ENCODE data around the gene IQCM.

Gene IQCM

DNA sequence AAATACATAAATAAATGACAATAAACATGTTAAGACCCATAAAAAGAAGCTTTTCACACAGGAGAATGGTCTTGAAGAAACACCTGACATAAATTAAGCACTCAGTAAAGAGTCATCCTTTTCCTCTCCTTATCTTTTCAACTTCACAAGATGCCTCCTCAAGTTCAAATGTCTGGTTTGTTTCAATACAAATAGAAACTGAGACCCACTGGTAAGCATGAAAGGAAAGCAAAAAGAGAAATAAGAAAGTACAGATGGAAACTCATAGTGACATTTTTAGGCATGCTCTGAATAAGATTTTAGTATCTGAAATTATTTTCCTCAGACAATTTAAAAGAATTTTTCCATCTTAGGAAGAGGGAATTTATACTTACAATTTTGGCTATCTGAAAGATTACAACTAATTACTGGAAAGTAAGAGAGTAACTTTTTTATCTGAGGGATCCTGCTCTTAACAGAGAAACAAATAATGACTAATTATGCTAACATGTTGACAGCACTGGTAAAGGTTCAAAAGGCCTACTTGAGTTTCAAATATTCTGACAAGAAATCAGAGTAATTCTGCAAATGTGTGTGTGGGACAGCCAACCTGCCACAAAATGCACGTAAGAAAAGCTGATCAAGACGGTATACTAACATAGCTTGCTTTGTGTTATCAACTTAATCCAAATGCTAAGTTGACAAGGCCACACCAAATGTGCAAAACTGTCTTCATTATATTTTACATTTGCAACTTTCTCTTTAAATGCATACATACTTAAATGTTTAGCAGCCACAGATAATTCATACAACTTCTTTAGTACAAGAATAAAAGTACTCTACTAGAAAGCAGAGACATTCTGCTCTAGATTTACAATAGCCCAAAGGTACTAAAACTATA is 113.0 kb downstream of the IQCM start:
- H3K27ac ChIP-seq (ENCODE audit: low read depth, low read length) = no peak overlapping the region
- no peak overlapping the region for H3K9ac ChIP-seq (ENCODE audit: low read length in 5 of 5)
- H3K27me3 ChIP-seq (ENCODE audit: control insufficient read depth in 5 of 5, insufficient read depth in 4 of 5, low read length in 5 of 5) = no peaks in the 10 kb centered on the region
- no peaks in the 10 kb centered on the region for H3K36me3 ChIP-seq (ENCODE audit: control insufficient read depth in 5 of 5, insufficient read depth in 5 of 5, low read length in 5 of 5)
- H3K4me3 ChIP-seq (ENCODE audit: low read depth in 1 of 5, low read length in 5 of 5) = no peak overlapping the region
- peaks cover 0 to 4% (median 0%) of the 10 kb centered on the region in 5 donors for H3K9me3 ChIP-seq (ENCODE audit: control insufficient read depth in 5 of 5, low read length in 5 of 5)
- no peaks in the 10 kb centered on the region for H3K4me1 ChIP-seq (ENCODE audit: control insufficient read depth in 5 of 5, insufficient read depth in 5 of 5, low read length in 5 of 5)

DNA sequence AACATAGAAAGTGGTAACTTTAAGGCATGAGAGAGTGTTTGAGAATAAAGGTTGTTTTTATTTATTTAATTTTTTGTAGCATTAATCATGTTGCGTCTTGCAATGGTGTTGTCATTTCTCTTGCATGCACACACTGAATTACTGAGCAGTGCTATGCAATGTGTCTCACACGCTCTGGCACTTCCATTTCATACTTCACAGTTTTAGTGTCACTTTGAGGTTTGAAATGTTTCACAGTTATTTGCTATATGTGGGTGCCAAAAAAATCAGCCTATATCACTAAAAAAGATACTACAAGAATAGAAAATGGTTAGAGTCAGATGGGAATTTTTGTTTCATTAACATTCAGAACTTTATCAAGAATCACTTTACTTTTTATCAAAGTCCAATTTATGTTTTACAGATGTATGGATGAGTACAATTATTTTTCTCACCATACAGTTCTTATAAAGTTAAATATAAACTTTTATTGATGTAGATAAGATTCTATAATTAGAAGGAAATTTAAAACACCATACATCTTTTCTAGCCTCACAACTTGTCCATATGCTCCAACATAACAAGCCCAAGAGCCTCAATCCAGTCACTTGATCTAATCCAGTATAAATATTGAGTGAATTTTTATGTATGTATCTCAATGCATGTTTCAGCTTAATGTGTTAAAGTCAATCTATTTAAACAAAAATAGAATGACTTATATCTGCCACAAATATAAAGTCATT is 114.0 kb downstream of the IQCM start:
- no peaks in the 10 kb centered on the region for H3K36me3 ChIP-seq (ENCODE audit: control insufficient read depth in 5 of 5, insufficient read depth in 5 of 5, low read length in 5 of 5)
- H3K9ac ChIP-seq (ENCODE audit: low read length in 5 of 5) = no peak overlapping the region
- no peak overlapping the region for H3K27ac ChIP-seq (ENCODE audit: low read depth, low read length)
- no peak overlapping the region for H3K4me3 ChIP-seq (ENCODE audit: low read depth in 1 of 5, low read length in 5 of 5)
- H3K9me3 ChIP-seq (ENCODE audit: control insufficient read depth in 5 of 5, low read length in 5 of 5) = peaks cover 0 to 4% (median 0%) of the 10 kb centered on the region in 5 donors
- no peaks in the 10 kb centered on the region for H3K27me3 ChIP-seq (ENCODE audit: control insufficient read depth in 5 of 5, insufficient read depth in 4 of 5, low read length in 5 of 5)
- H3K4me1 ChIP-seq (ENCODE audit: control insufficient read depth in 5 of 5, insufficient read depth in 5 of 5, low read length in 5 of 5) = no peaks in the 10 kb centered on the region

DNA sequence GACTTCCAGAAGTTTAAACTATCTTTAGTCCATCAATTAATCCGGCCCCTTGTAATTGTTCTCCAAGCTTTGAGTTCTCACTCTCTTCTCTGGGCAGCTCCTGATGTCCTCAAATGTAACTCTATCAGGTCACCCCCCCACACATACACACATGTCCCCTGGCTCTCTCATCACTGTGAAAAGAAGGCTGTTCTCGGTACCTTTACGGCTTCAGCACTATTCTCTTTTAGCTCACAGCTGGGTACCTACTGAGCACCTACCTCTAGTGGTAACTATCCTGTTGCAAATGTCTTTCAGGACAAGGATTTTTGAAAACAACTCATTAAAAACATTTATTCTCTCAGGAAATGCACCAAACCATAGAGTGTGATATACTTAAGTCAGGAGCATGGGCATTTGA is 115.4 kb downstream of the IQCM start:
- Histone ChIP-seq H3K9me3 (ENCODE audit: control insufficient read depth in 5 of 5, low read length in 5 of 5) (peaks cover 0 to 4% (median 0%) of the 10 kb centered on the region in 5 donors), H3K4me1 (ENCODE audit: control insufficient read depth in 5 of 5, insufficient read depth in 5 of 5, low read length in 5 of 5) (no peaks in the 10 kb centered on the region), H3K4me3 (ENCODE audit: low read depth in 1 of 5, low read length in 5 of 5) (no peak overlapping the region), H3K9ac (ENCODE audit: low read length in 5 of 5) (no peak overlapping the region), H3K27me3 (ENCODE audit: control insufficient read depth in 5 of 5, insufficient read depth in 4 of 5, low read length in 5 of 5) (no peaks in the 10 kb centered on the region), H3K27ac (ENCODE audit: low read depth, low read length) (no peak overlapping the region), H3K36me3 (ENCODE audit: control insufficient read depth in 5 of 5, insufficient read depth in 5 of 5, low read length in 5 of 5) (no peaks in the 10 kb centered on the region)

DNA sequence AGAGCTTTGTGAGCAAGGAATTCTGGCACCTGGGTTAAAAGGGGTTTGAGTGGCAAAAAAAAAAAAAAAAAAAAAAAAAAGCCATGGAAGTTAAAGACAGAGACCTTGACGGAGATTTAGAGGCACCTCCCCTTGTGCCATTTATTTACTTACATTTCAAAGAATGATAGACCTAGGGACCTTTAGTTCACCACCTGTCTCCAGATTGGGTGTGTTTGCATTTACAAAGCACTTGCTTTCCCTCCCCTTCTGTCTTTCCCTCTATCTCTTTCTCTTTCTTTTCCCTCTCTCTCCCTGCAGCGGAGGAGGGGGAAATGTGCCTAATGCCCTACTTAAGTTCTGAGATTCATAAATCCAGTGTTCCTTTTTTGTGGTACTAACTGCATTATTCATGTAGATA is 116.0 kb downstream of the IQCM start:
- H3K27me3 ChIP-seq (ENCODE audit: control insufficient read depth in 5 of 5, insufficient read depth in 4 of 5, low read length in 5 of 5) = no peaks in the 10 kb centered on the region

DNA sequence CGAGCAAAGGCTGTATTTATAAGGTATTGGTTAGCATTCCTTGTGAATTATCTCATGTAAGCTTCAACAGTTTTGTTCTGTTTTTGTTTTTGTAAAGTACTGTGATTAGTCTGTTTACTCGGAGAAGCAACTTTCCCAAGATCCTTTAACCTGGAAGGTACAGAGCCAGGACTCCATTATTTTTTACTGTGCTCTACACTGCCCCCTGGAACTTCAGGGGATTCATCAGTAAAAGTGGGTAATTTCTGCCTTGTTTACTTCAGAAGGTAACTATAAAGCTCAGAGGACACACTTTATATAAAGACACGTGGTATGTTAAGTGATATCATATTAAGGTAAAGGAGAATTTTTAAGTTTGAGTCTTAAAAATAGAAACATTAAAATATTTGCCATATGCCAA is 124.9 kb downstream of the IQCM start:
- no peak overlapping the region for H3K4me3 ChIP-seq (ENCODE audit: low read depth in 1 of 5, low read length in 5 of 5)

More for the DNA sequence above, 116.0 kb downstream of the IQCM start:
- Histone ChIP-seq H3K4me3 (ENCODE audit: low read depth in 1 of 5, low read length in 5 of 5) (no peak overlapping the region), H3K9ac (ENCODE audit: low read length in 5 of 5) (no peak overlapping the region), H3K27ac (ENCODE audit: low read depth, low read length) (no peak overlapping the region), H3K4me1 (ENCODE audit: control insufficient read depth in 5 of 5, insufficient read depth in 5 of 5, low read length in 5 of 5) (no peaks in the 10 kb centered on the region), H3K9me3 (ENCODE audit: control insufficient read depth in 5 of 5, low read length in 5 of 5) (peaks cover 0 to 3% (median 0%) of the 10 kb centered on the region in 5 donors), H3K36me3 (ENCODE audit: control insufficient read depth in 5 of 5, insufficient read depth in 5 of 5, low read length in 5 of 5) (no peaks in the 10 kb centered on the region)

DNA sequence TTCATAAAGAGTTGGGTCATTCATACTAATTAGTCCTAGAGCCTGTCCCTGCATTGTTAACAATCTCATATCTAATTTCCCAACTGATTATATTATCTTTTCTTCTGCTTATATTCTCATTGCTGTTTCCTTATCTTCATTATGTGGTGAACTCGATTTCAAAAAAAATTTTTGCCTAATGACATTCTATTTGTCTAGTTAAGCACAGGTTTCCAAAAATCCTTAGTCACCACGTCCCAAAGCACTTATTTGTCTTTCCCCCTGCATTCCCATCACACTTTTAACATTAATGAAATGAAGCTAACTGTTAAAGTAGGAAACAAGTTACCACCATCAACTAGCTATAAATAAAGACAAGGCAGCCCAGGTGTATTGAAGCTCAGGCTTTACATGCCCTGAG is 131.1 kb downstream of the IQCM start:
- peaks cover 0 to 3% (median 0%) of the 10 kb centered on the region in 5 donors for H3K4me1 ChIP-seq (ENCODE audit: control insufficient read depth in 5 of 5, insufficient read depth in 5 of 5, low read length in 5 of 5)
- no peak overlapping the region for H3K4me3 ChIP-seq (ENCODE audit: low read depth in 1 of 5, low read length in 5 of 5)
- no peaks in the 10 kb centered on the region for H3K27me3 ChIP-seq (ENCODE audit: control insufficient read depth in 5 of 5, insufficient read depth in 4 of 5, low read length in 5 of 5)
- no peaks in the 10 kb centered on the region for H3K36me3 ChIP-seq (ENCODE audit: control insufficient read depth in 5 of 5, insufficient read depth in 5 of 5, low read length in 5 of 5)
- no peak overlapping the region for H3K9ac ChIP-seq (ENCODE audit: low read length in 5 of 5)
- no peak overlapping the region for H3K27ac ChIP-seq (ENCODE audit: low read depth, low read length)
- H3K9me3 ChIP-seq (ENCODE audit: control insufficient read depth in 5 of 5, low read length in 5 of 5) = no peaks in the 10 kb centered on the region

More for the DNA sequence above, 124.9 kb downstream of the IQCM start:
- Histone ChIP-seq H3K4me1 (ENCODE audit: control insufficient read depth in 5 of 5, insufficient read depth in 5 of 5, low read length in 5 of 5) (no peaks in the 10 kb centered on the region), H3K27me3 (ENCODE audit: control insufficient read depth in 5 of 5, insufficient read depth in 4 of 5, low read length in 5 of 5) (no peaks in the 10 kb centered on the region), H3K9me3 (ENCODE audit: control insufficient read depth in 5 of 5, low read length in 5 of 5) (no peaks in the 10 kb centered on the region), H3K36me3 (ENCODE audit: control insufficient read depth in 5 of 5, insufficient read depth in 5 of 5, low read length in 5 of 5) (no peaks in the 10 kb centered on the region), H3K9ac (ENCODE audit: low read length in 5 of 5) (no peak overlapping the region), H3K27ac (ENCODE audit: low read depth, low read length) (no peak overlapping the region)

DNA sequence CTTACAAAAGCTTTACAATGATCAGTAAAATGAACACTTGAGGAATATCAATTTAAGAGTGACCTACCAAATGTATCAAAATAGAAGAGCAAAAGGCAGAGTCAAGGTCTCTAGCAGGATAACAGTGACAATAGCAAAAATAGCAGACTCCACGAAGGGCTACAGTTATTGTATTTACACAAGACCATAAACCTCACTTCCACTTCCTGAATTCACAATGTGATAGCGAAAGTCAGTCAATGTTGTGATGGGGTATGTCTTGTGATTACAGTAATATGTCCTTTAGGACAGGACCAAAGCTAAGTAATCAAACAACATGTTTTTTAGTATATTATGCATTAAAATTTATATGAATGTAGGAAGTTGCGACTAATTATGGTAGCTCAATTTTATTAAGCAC is 139.6 kb downstream of the IQCM start:
- peaks cover 5 to 15% (median 8%) of the 10 kb centered on the region in 5 donors for H3K9me3 ChIP-seq (ENCODE audit: control insufficient read depth in 5 of 5, low read length in 5 of 5)
- H3K4me3 ChIP-seq (ENCODE audit: low read depth in 1 of 5, low read length in 5 of 5) = no peak overlapping the region
- peaks cover 0 to 3% (median 0%) of the 10 kb centered on the region in 5 donors for H3K4me1 ChIP-seq (ENCODE audit: control insufficient read depth in 5 of 5, insufficient read depth in 5 of 5, low read length in 5 of 5)
- no peaks in the 10 kb centered on the region for H3K27me3 ChIP-seq (ENCODE audit: control insufficient read depth in 5 of 5, insufficient read depth in 4 of 5, low read length in 5 of 5)
- H3K36me3 ChIP-seq (ENCODE audit: control insufficient read depth in 5 of 5, insufficient read depth in 5 of 5, low read length in 5 of 5) = no peaks in the 10 kb centered on the region
- H3K27ac ChIP-seq (ENCODE audit: low read depth, low read length) = no peak overlapping the region
- no peak overlapping the region for H3K9ac ChIP-seq (ENCODE audit: low read length in 5 of 5)

DNA sequence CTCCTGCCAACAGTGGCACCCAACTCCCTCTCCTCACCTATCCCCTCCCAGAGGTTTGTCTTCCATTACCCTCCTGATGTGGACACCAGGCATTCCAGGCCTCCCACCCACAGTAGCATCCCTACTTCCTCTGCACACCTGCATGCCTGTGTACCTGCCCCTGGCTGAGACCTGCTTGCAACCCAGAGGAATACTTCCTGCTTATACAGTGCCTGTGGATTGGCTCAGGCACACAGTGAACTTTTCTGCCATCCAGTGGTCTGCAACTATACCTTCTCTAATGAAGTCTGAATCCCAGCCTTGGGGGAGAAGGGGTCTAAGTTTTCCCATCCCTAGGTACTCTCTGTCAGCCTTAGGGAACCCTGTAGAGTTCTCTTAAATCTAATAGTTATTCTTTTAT is 169.9 kb downstream of the IQCM start:
- Histone ChIP-seq H3K9me3 (ENCODE audit: control insufficient read depth in 5 of 5, low read length in 5 of 5) (no peaks in the 10 kb centered on the region), H3K4me1 (ENCODE audit: control insufficient read depth in 5 of 5, insufficient read depth in 5 of 5, low read length in 5 of 5) (no peaks in the 10 kb centered on the region), H3K36me3 (ENCODE audit: control insufficient read depth in 5 of 5, insufficient read depth in 5 of 5, low read length in 5 of 5) (no peaks in the 10 kb centered on the region), H3K4me3 (ENCODE audit: low read depth in 1 of 5, low read length in 5 of 5) (no peak overlapping the region), H3K27me3 (ENCODE audit: control insufficient read depth in 5 of 5, insufficient read depth in 4 of 5, low read length in 5 of 5) (no peaks in the 10 kb centered on the region), H3K9ac (ENCODE audit: low read length in 5 of 5) (no peak overlapping the region), H3K27ac (ENCODE audit: low read depth, low read length) (no peak overlapping the region)

DNA sequence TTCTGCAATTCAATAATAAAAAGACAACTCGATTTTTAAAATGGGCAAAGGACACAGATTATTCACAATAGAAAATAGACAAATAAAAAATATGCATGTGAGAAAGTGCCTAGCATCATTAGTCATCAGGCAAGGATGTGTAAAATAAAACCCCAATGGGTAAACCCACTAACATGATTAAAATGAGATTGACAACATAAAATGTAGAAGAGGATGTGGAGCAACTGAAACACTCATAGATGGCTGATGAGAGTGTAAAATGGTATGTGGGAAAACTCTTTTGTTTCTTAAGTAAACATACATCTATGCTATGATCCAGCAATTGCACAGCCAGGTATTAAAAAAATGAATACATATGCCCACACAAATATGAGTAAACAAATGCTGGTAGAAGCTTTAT is 177.6 kb downstream of the IQCM start:
- Histone ChIP-seq H3K36me3 (ENCODE audit: control insufficient read depth in 5 of 5, insufficient read depth in 5 of 5, low read length in 5 of 5) (no peaks in the 10 kb centered on the region), H3K9ac (ENCODE audit: low read length in 5 of 5) (no peak overlapping the region), H3K4me3 (ENCODE audit: low read depth in 1 of 5, low read length in 5 of 5) (no peak overlapping the region), H3K9me3 (ENCODE audit: control insufficient read depth in 5 of 5, low read length in 5 of 5) (no peaks in the 10 kb centered on the region), H3K27me3 (ENCODE audit: control insufficient read depth in 5 of 5, insufficient read depth in 4 of 5, low read length in 5 of 5) (no peaks in the 10 kb centered on the region), H3K27ac (ENCODE audit: low read depth, low read length) (no peak overlapping the region), H3K4me1 (ENCODE audit: control insufficient read depth in 5 of 5, insufficient read depth in 5 of 5, low read length in 5 of 5) (no peaks in the 10 kb centered on the region)

DNA sequence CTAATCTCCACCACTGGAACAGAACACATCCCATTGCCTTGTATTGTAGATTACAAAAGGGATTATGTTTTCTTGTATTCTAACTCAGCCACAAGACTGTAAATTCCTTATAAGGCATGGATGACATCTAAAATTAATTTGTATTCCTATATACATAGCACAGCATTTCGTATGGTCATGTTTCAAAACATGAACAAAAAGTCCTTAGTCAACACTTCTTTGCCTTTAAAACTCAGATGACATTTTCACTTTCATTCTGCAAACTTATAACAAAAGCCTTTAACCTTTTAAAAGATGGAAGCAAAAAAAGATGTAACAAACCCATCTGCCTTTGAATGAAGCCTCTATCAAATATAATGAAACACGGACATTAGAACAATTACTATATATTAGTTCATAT is 181.3 kb downstream of the IQCM start:
- Histone ChIP-seq H3K27me3 (ENCODE audit: control insufficient read depth in 5 of 5, insufficient read depth in 4 of 5, low read length in 5 of 5) (no peaks in the 10 kb centered on the region), H3K36me3 (ENCODE audit: control insufficient read depth in 5 of 5, insufficient read depth in 5 of 5, low read length in 5 of 5) (no peaks in the 10 kb centered on the region), H3K27ac (ENCODE audit: low read depth, low read length) (no peak overlapping the region), H3K4me1 (ENCODE audit: control insufficient read depth in 5 of 5, insufficient read depth in 5 of 5, low read length in 5 of 5) (peaks cover 0 to 8% (median 0%) of the 10 kb centered on the region in 5 donors), H3K9ac (ENCODE audit: low read length in 5 of 5) (no peak overlapping the region), H3K4me3 (ENCODE audit: low read depth in 1 of 5, low read length in 5 of 5) (no peak overlapping the region), H3K9me3 (ENCODE audit: control insufficient read depth in 5 of 5, low read length in 5 of 5) (peaks cover 0 to 2% (median 0%) of the 10 kb centered on the region in 5 donors)

Measured in subcutaneous abdominal adipose tissue (tissue), 5 donors.